Measurements from ENCODE around the gene C5orf34. TPM values are rescaled to one million over a fixed set of nuclear protein-coding genes. Genes with fewer than 3 reads are reported as not detected.

The C5orf34 gene
- total and polyA plus RNA-seq, 9 of the 15 experiments (the other 6 are each of a cell fraction or from before 2014, with no cell fraction given): 13.2 to 32.6 (median 20.7) TPM

GRCh38 chr5:43555895-43556606 lies 41.1 kb upstream of the C5orf34 start (continued):
- TF ChIP-seq ZNF165 (CRISPR knock-in tag; IDR thresholded peaks at IDR 0.05; ENCODE audit: borderline replicate concordance): 0 out of 2 replicates have a peak, but pooled peaks have one; percentile 17
- peak; percentile 84; the same call in 1 of the 2 replicates for TF ChIP-seq NR3C1 (CRISPR knock-in tag; IDR thresholded peaks at IDR 0.05)
- no peak for TF ChIP-seq SREBF2 (CRISPR knock-in tag; IDR thresholded peaks at IDR 0.05)
- no peak for TF ChIP-seq SMARCA4 (IDR thresholded peaks at IDR 0.05)
- TF ChIP-seq DDX20 (tag; IDR thresholded peaks at IDR 0.05; ENCODE audit: low read depth): no peak
- no peak for TF ChIP-seq ARID1B (IDR thresholded peaks at IDR 0.05)
- no peak for TF ChIP-seq ZNF655 (CRISPR knock-in tag; IDR thresholded peaks at IDR 0.05)
- peak; percentile 12 for TF ChIP-seq PRPF4 (IDR thresholded peaks at IDR 0.05; ENCODE audit: insufficient read depth, low read depth, low read length, poor library complexity, severe bottlenecking)
- TF ChIP-seq SETDB1 (IDR thresholded peaks at IDR 0.05; ENCODE audit: low read length): no peak
- TF ChIP-seq NFXL1 (CRISPR knock-in tag; IDR thresholded peaks at IDR 0.05): no peak
- no peak for TF ChIP-seq ZNF408 (CRISPR knock-in tag; IDR thresholded peaks at IDR 0.05; ENCODE audit: low read depth)
- no peak for TF ChIP-seq MBD2 (IDR thresholded peaks at IDR 0.05; ENCODE audit: borderline replicate concordance, low read depth)
- no peak for TF ChIP-seq FIP1L1 (IDR thresholded peaks at IDR 0.05; ENCODE audit: low read depth, low read length, poor library complexity, severe bottlenecking)
- peak; percentile 49; the same call in 1 of the 2 replicates for TF ChIP-seq USF1 (CRISPR knock-in tag; IDR thresholded peaks at IDR 0.05)
- no peak for TF ChIP-seq RERE (CRISPR knock-in tag; IDR thresholded peaks at IDR 0.05; ENCODE audit: borderline replicate concordance)

All from K562 (cell line).